Adrenal gland (tissue), 5 donors: Measurements from ENCODE around the gene EXTL2.

ENCODE experiments used
- CTCF ChIP-seq, 6 experiments: fragments of 450-650 bp in 4 of 6; fragments of 200-600 bp in 2 of 6; sonication (generic) in 1 of 6; IDR thresholded peaks; 1 replicate in 5 of 6; 2 replicates in 1 of 6; pipeline versions ENCODE4 v1.5.1 to v1.8.0; 2016 to 2021; ENCODE audit warnings: antibody characterized with exemption in 6 of 6, mild to moderate bottlenecking in 2 of 6, moderate library complexity in 1 of 6
- POLR2A ChIP-seq, 2 donors: fragments of 450-650 bp; IDR thresholded peaks; one replicate each; pipeline ENCODE4 v1.6.1; 2017; ENCODE audit warnings: antibody characterized with exemption in 2 of 2, mild to moderate bottlenecking in 2 of 2, moderate library complexity in 1 of 2
- donor health status: DM: no; HTN: no; CAD: no.

GRCh38 chr1:100861379-100861778 is 33.3 kb downstream of the EXTL2 start:
- no peak for TF ChIP-seq CTCF (IDR thresholded peaks at IDR 0.05)
- TF ChIP-seq POLR2A (IDR thresholded peaks at IDR 0.05) = no peak
